ENCODE results near the gene MAMDC2. TPM values are rescaled to one million over a fixed set of nuclear protein-coding genes. Genes with fewer than 3 reads are reported as not detected.

Gene MAMDC2
- total RNA-seq, 1 experiment from 2014 or later, result 4.6 TPM

DNA sequence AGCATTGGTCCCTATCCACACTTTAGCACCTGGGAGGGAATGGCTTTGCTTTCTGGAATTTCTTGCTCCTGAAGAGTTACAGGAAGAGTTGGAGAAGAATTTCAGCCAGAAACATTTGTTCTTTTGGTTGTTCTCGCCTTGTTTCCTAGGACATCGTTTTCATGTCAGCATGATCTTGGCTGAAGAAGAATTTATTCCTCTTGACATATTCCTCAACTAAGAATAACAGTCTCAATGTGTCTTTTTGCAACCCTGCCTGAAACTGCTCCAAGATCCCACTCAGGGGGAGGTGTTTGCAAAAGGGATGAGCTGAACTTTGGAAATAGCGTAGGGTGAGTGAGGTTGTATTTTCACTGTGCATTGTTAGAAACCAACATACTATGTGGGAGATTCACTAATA, 26.1 kb downstream of the MAMDC2 start:
- H3K23me2 ChIP-seq (ENCODE audit: insufficient read length, low read depth, low read length, poor library complexity, severe bottlenecking), result no peaks in the 10 kb centered on the region
- H2AFZ ChIP-seq (ENCODE audit: low read length), result no peak overlapping the region
- H3K27ac ChIP-seq (ENCODE audit: insufficient read length, low read depth, low read length), result no peak overlapping the region
- peaks cover 1% of the 10 kb centered on the region for H3K27me3 Mint-ChIP-seq (ENCODE audit: low read depth)
- no peak for TF ChIP-seq CTCF (conservative IDR thresholded peaks at IDR 0.05)
- no peak overlapping the region for H3K4me2 ChIP-seq (ENCODE audit: insufficient read depth, insufficient read length, low read length)
- no peak overlapping the region for H3T11ph ChIP-seq (ENCODE audit: low read length)
- H3K4me1 ChIP-seq (ENCODE audit: insufficient read depth, low read length), result no peaks in the 10 kb centered on the region
- no peak overlapping the region for H4K8ac ChIP-seq (replicated peaks; ENCODE audit: insufficient read length, low read depth, low read length)
- no peak overlapping the region for H3K18ac ChIP-seq (ENCODE audit: insufficient read length, low read depth, low read length)
- no peak overlapping the region for H2AK5ac ChIP-seq (ENCODE audit: insufficient read length, low read length)
- H2BK15ac ChIP-seq (ENCODE audit: low read depth, low read length), result no peak overlapping the region
- no peaks in the 10 kb centered on the region for H3K79me2 ChIP-seq (ENCODE audit: insufficient read depth, low read length)
- H3K9ac ChIP-seq (ENCODE audit: extremely low read depth, insufficient read length, low read length), result no peak overlapping the region
- no peak overlapping the region for H3K14ac ChIP-seq (ENCODE audit: insufficient read depth, low read length)
- no peak overlapping the region for H4K5ac ChIP-seq (ENCODE audit: insufficient read length, low read depth, low read length)
- H3K36me3 Mint-ChIP-seq (ENCODE audit: insufficient read depth in 1 of 3, low read depth in 3 of 3), result no peaks in the 10 kb centered on the region
- H4K20me1 ChIP-seq (ENCODE audit: control insufficient read depth, insufficient read depth, insufficient read length), result no peaks in the 10 kb centered on the region
- no CpG with 5 or more reads among the region's 3 CpGs for WGBS (ENCODE audit: extremely low coverage, insufficient read length, low lambda C conversion rate)
- no peak overlapping the region for H2BK20ac ChIP-seq (ENCODE audit: low read depth, low read length, poor library complexity, severe bottlenecking)
- no peak for DNase-seq
- H2BK5ac ChIP-seq (ENCODE audit: insufficient read length, low read length), result no peak overlapping the region
- peaks cover 2 to 3% of the 10 kb centered on the region in 2 experiments; a peak in 2 of 4 replicates for H3K4me1 Mint-ChIP-seq
- no peak overlapping the region for H4K91ac ChIP-seq (ENCODE audit: insufficient read length, low read depth, low read length)
- H3K4me3 Mint-ChIP-seq, result no peak overlapping the region
- no peak overlapping the region for H3K4ac ChIP-seq (ENCODE audit: low read depth, low read length)
- H3K9me3 Mint-ChIP-seq, result no peaks in the 10 kb centered on the region
- H3K79me1 ChIP-seq (ENCODE audit: insufficient read depth, low read depth, low read length, poor library complexity, severe bottlenecking), result no peaks in the 10 kb centered on the region
- no peak overlapping the region for H3K23ac ChIP-seq (ENCODE audit: insufficient read length, low read depth, low read length)
- H3K56ac ChIP-seq (ENCODE audit: insufficient read length, low read depth, low read length), result no peak overlapping the region
- no peak overlapping the region for H2BK12ac ChIP-seq (ENCODE audit: insufficient read length, low read depth, low read length)
- H2BK120ac ChIP-seq (ENCODE audit: low read depth, low read length, poor library complexity, severe bottlenecking), result no peak overlapping the region
- H3K9me3 ChIP-seq (ENCODE audit: control insufficient read depth, low read depth, low read length), result no peaks in the 10 kb centered on the region
- H3K27me3 ChIP-seq (ENCODE audit: insufficient read depth, low read length), result no peaks in the 10 kb centered on the region
- no peak overlapping the region for H3K27ac Mint-ChIP-seq
